ENCODE measurements around the gene CEBPB.
A peak's percentile ranks its signal among the peaks of the same experiment; 100 is the strongest.

The CEBPB gene

DNA sequence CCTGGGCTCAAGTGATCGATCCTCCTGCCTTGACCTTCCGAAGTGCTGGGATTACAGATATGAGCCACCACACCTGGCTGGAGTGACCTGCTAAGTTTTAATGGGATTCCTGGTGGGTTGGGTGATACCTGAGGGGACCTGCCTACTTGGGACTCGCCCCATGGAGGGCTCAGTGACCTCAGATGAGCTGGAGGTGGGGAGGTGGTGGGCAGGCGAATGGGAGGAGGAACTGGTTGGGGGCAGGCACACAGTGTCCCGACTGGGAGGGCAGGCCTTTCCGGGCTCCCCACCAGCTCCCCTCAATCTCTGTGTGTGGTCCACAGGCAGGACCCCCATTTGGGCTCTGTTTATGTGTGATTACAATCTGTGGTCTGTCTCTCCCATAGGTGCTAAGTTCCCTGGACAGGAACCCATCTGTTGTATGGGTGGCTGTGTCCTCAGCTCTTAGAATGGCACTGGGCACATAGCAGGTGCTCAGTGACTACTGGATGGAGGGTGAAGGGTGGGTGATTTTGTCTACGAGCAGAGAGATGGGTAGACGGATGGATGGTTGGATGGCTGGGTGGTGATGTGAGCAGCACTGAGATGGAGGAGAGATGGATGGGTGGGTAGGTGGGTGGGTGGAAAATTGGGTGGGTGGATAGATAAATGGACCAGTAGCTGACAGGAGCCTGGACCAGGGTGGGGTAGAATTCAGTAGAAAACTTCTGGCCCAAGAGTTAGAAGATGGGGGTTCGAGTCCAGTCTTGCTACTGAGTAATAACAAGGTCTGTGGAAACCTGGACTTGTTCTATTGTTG lies 23.8 kb downstream of the CEBPB start:
- no peak for DNase-seq

GRCh38 chr20:50215101-50215690 lies 24.6 kb downstream of the CEBPB start:
- DNase-seq: peak; percentile 11

DNA sequence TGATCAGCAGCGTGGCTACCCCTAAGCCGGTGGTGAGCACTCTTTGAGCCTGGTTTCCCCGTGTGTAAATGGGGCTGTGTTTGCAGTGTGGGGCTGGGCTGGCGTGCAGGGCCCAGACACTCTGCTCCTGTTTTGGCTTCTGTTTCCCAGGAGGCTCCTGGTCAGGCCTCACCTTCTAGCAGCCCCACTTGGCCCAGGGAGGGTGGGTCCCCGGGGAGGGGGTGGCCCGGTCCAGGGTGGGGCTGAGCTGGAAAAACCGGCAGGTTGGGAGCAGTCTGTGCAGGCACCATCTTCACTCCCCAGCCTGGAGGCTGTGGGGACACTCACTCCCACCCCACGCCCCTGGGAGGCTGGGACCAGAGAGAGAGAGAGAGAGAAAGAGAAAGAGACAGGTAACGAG lies 25.3 kb downstream of the CEBPB start:
- no peak for DNase-seq

DNA sequence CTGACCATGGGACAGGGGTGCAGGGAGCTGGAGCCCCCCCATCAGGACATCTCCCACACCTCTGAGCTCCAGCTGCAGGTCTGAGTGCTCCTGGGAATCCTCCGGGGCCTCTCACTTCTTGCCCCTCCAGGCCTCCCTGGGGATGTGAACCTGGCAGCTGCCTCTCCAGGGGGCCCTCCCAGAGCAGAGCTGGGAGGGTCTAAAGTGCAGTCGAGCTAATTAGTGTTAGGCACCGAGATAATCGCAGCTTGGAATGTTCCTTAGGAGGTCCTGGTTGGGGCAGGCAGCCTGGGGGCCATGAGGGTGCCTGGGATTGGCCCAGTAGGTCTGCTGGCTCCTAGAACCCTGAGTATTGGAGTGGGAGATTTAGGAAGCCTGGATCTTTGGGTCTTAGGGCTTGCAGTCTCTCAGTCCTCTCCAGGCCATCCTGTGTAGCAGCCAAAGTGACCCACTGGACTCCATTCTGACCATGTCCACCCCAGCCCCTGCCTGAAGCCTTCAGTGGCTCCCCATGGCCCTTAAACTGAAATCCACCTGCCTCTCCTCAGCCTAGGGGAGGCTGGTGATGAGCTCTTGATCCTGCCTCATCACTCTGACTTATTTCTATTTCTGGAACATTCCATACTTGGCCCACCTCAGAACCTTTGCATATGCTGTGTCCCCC lies 26.0 kb downstream of the CEBPB start:
- DNase-seq: peak; percentile 46

- DNase-seq: no peak
These were observed 26.7 kb downstream of the CEBPB start for GRCh38 chr20:50217207-50217949.

DNA sequence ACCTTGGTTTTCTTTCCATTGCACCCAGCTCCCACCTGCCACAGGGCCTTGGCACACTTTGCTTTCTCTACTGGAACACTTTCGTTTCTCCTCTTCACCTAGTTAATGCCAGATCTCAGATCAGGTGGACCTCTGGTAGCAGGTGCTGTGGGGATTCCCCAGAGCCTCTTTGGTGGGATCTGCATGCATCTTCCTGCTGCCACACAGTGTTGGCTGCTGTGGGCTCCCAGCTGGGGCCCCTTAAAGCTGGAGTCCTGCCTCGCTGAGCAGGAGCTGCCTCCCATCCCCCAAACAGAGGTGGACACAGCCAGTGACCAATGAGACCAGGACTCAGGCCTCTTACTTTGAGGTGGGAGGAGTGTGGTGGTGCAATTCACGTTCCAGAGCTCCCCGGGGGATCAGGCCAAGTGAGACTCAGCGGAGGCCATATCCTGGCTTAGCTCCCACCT lies 28.4 kb downstream of the CEBPB start:
- no peak for DNase-seq

DNA sequence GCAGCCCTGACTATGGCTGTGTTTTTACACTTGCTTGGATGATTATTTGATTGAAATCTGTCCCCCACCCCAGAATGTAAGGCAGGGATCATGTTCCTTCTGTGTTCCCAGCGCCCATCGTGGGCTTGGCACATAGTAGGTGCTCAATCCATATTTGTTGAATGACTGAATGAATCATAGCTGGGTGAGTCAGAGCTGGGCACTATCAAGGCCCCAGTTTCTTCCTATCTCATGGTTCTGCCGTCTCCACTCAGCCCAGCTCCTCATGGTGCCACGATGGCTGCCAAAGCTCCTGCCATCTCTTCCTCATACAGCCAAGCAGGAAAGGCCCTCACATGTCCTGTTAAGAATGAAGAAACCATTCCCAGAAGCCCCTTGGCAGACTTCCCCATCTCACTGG lies 29.0 kb downstream of the CEBPB start:
- DNase-seq: no peak

DNA sequence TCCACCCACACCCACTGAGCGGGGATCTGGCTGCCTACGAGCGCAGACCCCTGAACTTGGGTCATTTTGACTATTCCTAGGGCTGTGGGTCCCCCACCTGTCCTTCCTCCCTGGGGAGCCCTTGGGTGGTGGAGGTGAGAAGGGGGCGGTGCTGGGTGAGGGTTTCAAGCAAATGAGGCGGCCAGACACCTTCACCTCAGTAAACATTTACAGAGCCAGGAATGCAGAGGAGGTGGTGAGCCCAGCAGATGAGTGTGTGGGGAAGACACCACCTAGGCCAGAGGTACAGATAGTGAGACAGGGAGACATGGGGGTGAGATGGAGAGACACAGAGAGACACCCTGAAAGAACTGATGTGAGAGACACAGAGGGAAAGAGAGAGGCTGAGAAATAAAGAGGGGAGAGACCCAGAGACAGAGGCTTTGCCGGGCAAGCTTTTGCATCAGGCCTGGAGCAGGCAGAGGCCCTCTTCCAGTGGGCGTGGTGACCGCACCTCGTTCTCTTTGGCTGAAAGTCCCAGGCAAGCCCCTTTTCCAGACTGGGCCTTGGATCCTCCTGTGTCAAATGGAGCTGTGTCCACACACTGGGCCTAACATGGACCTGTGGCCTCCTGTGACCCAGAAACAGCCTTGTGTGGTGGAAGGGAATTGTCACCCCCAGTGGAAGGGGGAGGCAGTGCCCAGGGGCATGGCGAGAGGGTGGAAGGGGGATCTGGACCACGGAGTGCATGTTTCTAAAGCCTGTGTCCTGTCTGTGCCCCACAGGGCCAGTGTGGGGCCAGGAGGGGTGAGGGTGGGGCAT lies 29.7 kb downstream of the CEBPB start:
- no peak for DNase-seq

- no peak for DNase-seq
These were observed 30.3 kb downstream of the CEBPB start for GRCh38 chr20:50220894-50221365.

- no peak for DNase-seq
These were observed 31.1 kb downstream of the CEBPB start for GRCh38 chr20:50221501-50222308.

GRCh38 chr20:50222309-50223038 lies 31.8 kb downstream of the CEBPB start:
- no peak for DNase-seq

- DNase-seq: no peak
These were observed 32.7 kb downstream of the CEBPB start for GRCh38 chr20:50223039-50224005.

- no peak for DNase-seq
These were observed 33.4 kb downstream of the CEBPB start for GRCh38 chr20:50224052-50224451.

DNA sequence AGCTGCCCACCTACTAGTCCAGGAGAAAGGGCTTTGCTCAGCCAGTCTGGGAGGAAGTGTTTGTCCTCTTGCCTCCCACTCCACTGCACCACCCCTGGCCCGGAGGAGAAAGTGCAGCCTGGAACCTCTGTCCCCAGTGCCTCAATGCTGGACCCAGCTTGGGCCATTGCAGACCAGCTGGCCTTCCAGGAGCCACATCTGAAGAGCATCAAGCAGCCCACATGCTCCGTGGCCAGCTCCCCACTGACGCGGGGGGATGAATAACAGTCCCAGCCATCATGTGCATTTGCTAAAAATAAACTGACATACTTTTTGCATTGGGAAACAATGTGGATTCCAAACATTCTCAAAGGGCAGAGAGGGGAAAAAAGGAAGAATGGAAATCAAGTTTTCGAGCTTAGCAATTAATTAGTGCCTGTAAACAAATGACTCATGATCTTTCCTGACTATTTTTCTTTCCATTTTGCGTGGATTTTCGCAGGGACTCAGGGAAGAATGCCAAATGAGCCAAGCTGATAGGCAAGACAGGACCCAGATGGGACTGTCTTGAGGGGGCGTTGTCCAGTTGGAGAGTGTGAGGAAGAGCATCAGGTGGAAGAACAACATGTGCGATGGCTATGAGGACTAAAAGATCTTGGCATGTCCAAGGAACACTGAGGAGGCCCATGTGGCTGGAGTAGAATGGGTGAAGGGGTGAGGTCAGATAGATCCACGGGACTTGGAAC lies 34.1 kb downstream of the CEBPB start:
- no peak for DNase-seq

DNA sequence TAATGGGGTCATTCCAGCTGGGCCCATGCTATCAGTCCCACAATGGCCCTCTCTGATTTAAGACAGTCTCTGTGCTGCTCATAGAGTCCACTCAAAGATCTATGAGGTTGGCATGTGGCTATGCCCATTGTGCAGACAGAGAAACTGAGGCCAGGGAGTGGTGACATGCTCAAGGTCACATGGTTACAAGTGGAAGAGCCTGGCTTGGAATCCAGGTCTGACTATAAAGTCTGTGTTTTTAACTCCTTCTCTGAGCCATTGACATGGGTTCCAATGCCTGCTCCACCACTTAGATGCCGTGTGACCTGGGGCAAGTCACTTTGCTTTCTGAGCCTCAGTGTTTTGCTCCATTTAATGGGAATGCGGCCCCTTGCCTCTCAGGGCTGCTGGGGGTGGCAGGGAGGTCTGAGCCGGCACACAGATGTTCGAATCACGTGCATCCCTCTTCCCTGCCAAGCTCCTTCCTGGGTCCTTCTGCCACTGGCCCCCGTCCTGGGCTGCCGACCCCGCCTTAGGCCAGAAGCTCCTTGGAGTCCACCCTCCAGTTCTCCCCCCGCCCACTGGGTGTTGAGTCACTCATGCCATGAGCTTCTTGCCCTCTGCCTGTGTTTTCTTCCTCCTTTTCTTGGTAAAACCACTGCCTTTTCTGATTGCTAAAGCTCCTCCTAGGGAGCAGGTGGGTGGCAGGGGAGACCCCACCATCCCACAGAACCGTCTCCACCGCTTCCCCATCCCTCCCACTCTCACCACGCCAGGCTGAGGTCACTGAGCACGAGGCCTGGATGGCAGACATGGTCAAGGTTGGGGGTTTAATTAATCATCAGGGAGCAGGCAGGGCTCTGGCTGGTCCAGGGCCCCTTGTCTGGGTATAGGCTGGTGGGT lies 35.7 kb downstream of the CEBPB start:
- no peak for DNase-seq

DNA sequence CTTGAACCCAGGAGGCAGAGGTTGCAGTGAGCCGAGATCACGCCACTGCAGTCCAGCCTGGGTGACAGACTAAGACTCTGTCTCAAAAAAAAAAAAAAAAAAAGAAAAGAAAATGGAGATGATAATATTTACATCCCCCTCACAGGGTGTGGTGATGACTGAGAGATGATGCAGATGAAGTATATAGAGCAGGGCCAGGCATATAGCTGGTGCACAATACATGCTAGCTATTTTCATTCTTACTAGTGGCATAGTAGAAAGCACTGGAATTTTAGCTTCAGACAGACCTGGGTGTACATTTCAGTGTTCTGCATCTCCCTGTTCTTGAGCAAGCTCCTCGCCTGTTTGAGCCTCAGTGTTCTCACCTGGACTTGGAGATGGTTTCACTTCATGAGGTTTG lies 36.9 kb downstream of the CEBPB start:
- no peak for DNase-seq

GRCh38 chr20:50229156-50229607 lies 38.6 kb downstream of the CEBPB start:
- no peak for DNase-seq

GRCh38 chr20:50230184-50230583 lies 39.6 kb downstream of the CEBPB start:
- DNase-seq: no peak

All from NCI-H2107 (cell line).